Measurements from ENCODE around the gene VCX2.
"Not testable (repeated sequence)": the region's sequence is repeated elsewhere in the genome, so short reads cannot be mapped to it uniquely, and the experiment has no call there.

The VCX2 gene

DNA sequence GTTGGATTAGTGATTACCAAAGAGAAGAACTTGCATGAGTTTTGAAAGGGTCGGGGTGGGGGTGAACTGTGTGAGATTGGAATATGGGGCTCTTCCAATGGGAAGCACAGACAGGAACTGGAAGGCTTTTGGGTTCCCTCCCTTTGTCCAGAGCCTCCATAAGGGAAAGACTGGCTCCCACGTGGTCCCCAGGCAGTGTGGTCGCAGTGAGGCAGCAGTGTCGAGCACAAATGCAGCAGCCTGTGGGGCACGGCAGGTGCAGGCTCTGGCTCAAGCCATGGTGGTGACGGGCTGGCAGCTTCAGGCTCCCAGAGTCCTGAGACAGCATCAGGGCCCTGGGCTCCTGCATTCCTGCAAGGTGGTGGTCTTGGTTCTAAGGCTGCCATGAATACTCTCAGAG lies 45.5 kb downstream of the VCX2 start:
- H3K4me3 ChIP-seq (ENCODE audit: low read length), result no peak overlapping the region
- TF ChIP-seq, protein P1, sequence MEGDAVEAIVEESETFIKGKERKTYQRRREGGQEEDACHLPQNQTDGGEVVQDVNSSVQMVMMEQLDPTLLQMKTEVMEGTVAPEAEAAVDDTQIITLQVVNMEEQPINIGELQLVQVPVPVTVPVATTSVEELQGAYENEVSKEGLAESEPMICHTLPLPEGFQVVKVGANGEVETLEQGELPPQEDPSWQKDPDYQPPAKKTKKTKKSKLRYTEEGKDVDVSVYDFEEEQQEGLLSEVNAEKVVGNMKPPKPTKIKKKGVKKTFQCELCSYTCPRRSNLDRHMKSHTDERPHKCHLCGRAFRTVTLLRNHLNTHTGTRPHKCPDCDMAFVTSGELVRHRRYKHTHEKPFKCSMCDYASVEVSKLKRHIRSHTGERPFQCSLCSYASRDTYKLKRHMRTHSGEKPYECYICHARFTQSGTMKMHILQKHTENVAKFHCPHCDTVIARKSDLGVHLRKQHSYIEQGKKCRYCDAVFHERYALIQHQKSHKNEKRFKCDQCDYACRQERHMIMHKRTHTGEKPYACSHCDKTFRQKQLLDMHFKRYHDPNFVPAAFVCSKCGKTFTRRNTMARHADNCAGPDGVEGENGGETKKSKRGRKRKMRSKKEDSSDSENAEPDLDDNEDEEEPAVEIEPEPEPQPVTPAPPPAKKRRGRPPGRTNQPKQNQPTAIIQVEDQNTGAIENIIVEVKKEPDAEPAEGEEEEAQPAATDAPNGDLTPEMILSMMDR (conservative IDR thresholded peaks at IDR 0.05; ENCODE audit: low read depth, low read length), result no peak
- no peak for DNase-seq (ENCODE audit: low read depth)

DNA sequence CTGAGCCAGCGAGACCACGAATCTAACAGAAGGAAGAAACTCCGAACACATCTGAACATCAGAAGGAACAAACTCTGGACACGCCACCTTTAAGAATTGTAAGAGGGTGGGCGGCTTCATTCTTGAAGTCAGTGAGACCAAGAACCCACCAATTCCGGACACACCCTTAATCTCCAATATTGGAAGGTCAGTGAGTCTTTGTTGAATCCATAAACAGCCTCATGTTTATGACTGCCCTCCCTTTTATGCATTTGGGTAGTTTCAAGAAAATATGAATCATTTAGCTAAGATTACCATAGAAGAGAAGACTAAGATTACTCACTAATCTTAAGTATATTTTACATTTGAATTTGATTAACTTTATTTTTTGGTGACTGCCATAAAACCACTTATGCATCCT lies 48.5 kb downstream of the VCX2 start:
- DNase-seq (ENCODE audit: low read depth), result no peak
- TF ChIP-seq, protein P1 (conservative IDR thresholded peaks at IDR 0.05; ENCODE audit: low read depth, low read length), result no peak
- H3K4me3 ChIP-seq (ENCODE audit: low read length), result no peak overlapping the region

DNA sequence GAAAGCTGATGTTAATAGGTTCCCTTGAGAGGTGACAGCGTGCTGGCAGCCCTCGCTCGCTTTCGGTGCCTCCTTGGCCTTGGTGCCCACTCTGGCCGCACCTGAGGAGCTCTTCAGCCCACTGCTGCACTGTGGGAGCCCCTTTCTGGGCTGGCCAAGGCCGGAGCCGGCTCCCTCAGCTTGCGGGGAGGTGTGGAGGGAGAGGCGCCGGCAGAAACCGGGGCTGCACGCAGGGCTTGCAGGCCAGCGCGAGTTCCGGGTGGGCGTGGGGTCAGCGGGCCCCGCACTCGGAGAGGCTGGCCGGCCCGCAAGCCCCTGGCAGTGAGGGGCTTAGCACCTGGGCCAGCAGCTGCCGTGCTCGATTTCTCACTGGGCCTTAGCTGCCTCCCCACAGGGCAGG lies 49.7 kb downstream of the VCX2 start:
- not testable (repeated sequence) for DNase-seq (ENCODE audit: low read depth); H3K4me3 ChIP-seq (ENCODE audit: low read length)
